BLaER1 treated with 17β-estradiol and CSF1 and Interleukin-3, amounts not matched to agents 10 nM and 100 nM (cell line): ENCODE results near the gene SH3PXD2B.
"Not testable (repeated sequence)": the region's sequence is repeated elsewhere in the genome, so short reads cannot be mapped to it uniquely, and the experiment has no call there.

ENCODE experiments used
- H3K27ac ChIP-seq, 11 experiments: shearing (Covaris generic); formaldehyde crosslinking; 2 replicates each; pipeline ENCODE4 v1.8.1; 2022
- H3K27me3 ChIP-seq, 11 experiments: shearing (Covaris generic); formaldehyde crosslinking; 2 replicates each; pipeline ENCODE4 v1.8.1; 2022
- H3K36me3 ChIP-seq, 11 experiments: shearing (Covaris generic); formaldehyde crosslinking; 2 replicates each; pipeline ENCODE4 v1.8.1; 2022
- H3K4me1 ChIP-seq, 10 experiments: shearing (Covaris generic); formaldehyde crosslinking; 2 replicates each; pipeline ENCODE4 v1.8.1; 2022
- H3K4me2 ChIP-seq, 11 experiments: shearing (Covaris generic); formaldehyde crosslinking; 2 replicates each; pipeline ENCODE4 v1.8.1; 2022
- H3K4me3 ChIP-seq, 10 experiments: shearing (Covaris generic); formaldehyde crosslinking; 2 replicates each; pipeline ENCODE4 v1.8.1; 2022
- H3K9ac ChIP-seq, 11 experiments: shearing (Covaris generic); formaldehyde crosslinking; 2 replicates each; pipeline ENCODE4 v1.8.1; 2022
- H3K9me3 ChIP-seq, 11 experiments: shearing (Covaris generic); formaldehyde crosslinking; replicated peaks in 1 of 11; 2 replicates each; pipeline ENCODE4 v1.8.1; 2022
- H4K20me1 ChIP-seq, 11 experiments: shearing (Covaris generic); formaldehyde crosslinking; 2 replicates each; pipeline ENCODE4 v1.8.1; 2022
- Cebpa-rat ChIP-seq, 11 experiments: shearing (Covaris generic); IDR thresholded peaks; 2 replicates each; pipeline ENCODE4 v1.8.1; 2022

Gene SH3PXD2B

GRCh38 chr5:172479784-172480115, 25.4 kb upstream of the SH3PXD2B start:
- Histone ChIP-seq H3K4me2 (peak overlapping the region in 7 of 11 experiments; percentile 13 to 71 (median 53); a peak in 13 of 22 replicates), H3K36me3 (no peaks in the 10 kb centered on the region), H3K9ac (peak overlapping the region in 4 of 11 experiments; percentile 15 to 48 (median 39); a peak in 7 of 22 replicates), H3K4me1 (peaks cover 0 to 31% (median 12%) of the 10 kb centered on the region in 10 experiments; a peak in 15 of 20 replicates), H3K27me3 (no peaks in the 10 kb centered on the region), H3K9me3 (peaks cover 0 to 8% (median 0%) of the 10 kb centered on the region in 11 experiments; a peak in 4 of 22 replicates), H4K20me1 (no peaks in the 10 kb centered on the region), H3K27ac (peak overlapping the region in 2 of 11 experiments; percentile 40 to 41; a peak in 3 of 22 replicates), H3K4me3 (no peak overlapping the region)
- TF ChIP-seq Cebpa-rat (IDR thresholded peaks at IDR 0.05), result no peak

GRCh38 chr5:172479034-172479783, 24.9 kb upstream of the SH3PXD2B start:
- H3K4me3 ChIP-seq, result no peak overlapping the region
- peaks cover 0 to 8% (median 0%) of the 10 kb centered on the region in 11 experiments; a peak in 4 of 22 replicates for H3K9me3 ChIP-seq
- peaks cover 0 to 31% (median 12%) of the 10 kb centered on the region in 10 experiments; a peak in 15 of 20 replicates for H3K4me1 ChIP-seq
- H3K9ac ChIP-seq, result peak overlapping the region in 4 of 11 experiments; percentile 15 to 48 (median 39); a peak in 7 of 22 replicates
- no peaks in the 10 kb centered on the region for H3K27me3 ChIP-seq
- no peak for TF ChIP-seq Cebpa-rat (IDR thresholded peaks at IDR 0.05)
- no peaks in the 10 kb centered on the region for H3K36me3 ChIP-seq
- no peaks in the 10 kb centered on the region for H4K20me1 ChIP-seq
- peak overlapping the region in 8 of 11 experiments; percentile 13 to 71 (median 43); a peak in 14 of 22 replicates for H3K4me2 ChIP-seq
- peak overlapping the region in 2 of 11 experiments; percentile 40 to 41; a peak in 2 of 22 replicates for H3K27ac ChIP-seq

GRCh38 chr5:172478695-172479033, 24.3 kb upstream of the SH3PXD2B start:
- not testable (repeated sequence) for H3K36me3 ChIP-seq, H4K20me1 ChIP-seq, H3K27me3 ChIP-seq, H3K27ac ChIP-seq, H3K9me3 ChIP-seq, H3K9ac ChIP-seq, H3K4me3 ChIP-seq, H3K4me2 ChIP-seq
- H3K4me1 ChIP-seq, result peaks cover 0 to 31% (median 12%) of the 10 kb centered on the region in 10 experiments; a peak in 15 of 20 replicates

- Histone ChIP-seq H3K4me3 (no peak overlapping the region), H3K4me2 (no peak overlapping the region), H3K4me1 (peaks cover 0 to 31% (median 12%) of the 10 kb centered on the region in 10 experiments; a peak in 15 of 20 replicates), H3K9ac (no peak overlapping the region), H3K27me3 (no peaks in the 10 kb centered on the region), H3K9me3 (peaks cover 0 to under 1% (median 0%) of the 10 kb centered on the region in 11 experiments; a peak in 3 of 22 replicates), H3K27ac (no peak overlapping the region), H4K20me1 (no peaks in the 10 kb centered on the region), H3K36me3 (no peaks in the 10 kb centered on the region)
- TF ChIP-seq Cebpa-rat (IDR thresholded peaks at IDR 0.05), result no peak
Measured at GRCh38 chr5:172478256-172478655, 23.9 kb upstream of the SH3PXD2B start.

GRCh38 chr5:172477466-172477865, 23.1 kb upstream of the SH3PXD2B start:
- H3K4me1 ChIP-seq, result peaks cover 0 to 29% (median 12%) of the 10 kb centered on the region in 10 experiments; a peak in 15 of 20 replicates
- no peak for TF ChIP-seq Cebpa-rat (IDR thresholded peaks at IDR 0.05)
- no peaks in the 10 kb centered on the region for H3K9me3 ChIP-seq
- no peak overlapping the region for H3K9ac ChIP-seq
- no peak overlapping the region for H3K4me2 ChIP-seq
- H3K36me3 ChIP-seq, result no peaks in the 10 kb centered on the region
- no peaks in the 10 kb centered on the region for H4K20me1 ChIP-seq
- H3K27me3 ChIP-seq, result no peaks in the 10 kb centered on the region
- no peak overlapping the region for H3K27ac ChIP-seq
- no peak overlapping the region for H3K4me3 ChIP-seq

- H3K27me3 ChIP-seq, result no peaks in the 10 kb centered on the region
- H3K9me3 ChIP-seq, result 0 out of 22 replicates have a peak, but pooled peaks cover 0 to 2% (median 0%) of the 10 kb centered on the region in 11 experiments
- H3K4me1 ChIP-seq, result peaks cover 0 to 12% (median 3%) of the 10 kb centered on the region in 10 experiments; a peak in 15 of 20 replicates
- no peaks in the 10 kb centered on the region for H3K36me3 ChIP-seq
- H3K4me2 ChIP-seq, result no peak overlapping the region; a peak in 1 of 22 replicates
- no peak for TF ChIP-seq Cebpa-rat (IDR thresholded peaks at IDR 0.05)
- H4K20me1 ChIP-seq, result no peaks in the 10 kb centered on the region
- no peak overlapping the region for H3K9ac ChIP-seq
- no peak overlapping the region for H3K27ac ChIP-seq
- no peak overlapping the region for H3K4me3 ChIP-seq
Measured at GRCh38 chr5:172474293-172474692, 20.0 kb upstream of the SH3PXD2B start.

- no peak overlapping the region for H3K4me2 ChIP-seq
- H4K20me1 ChIP-seq, result no peaks in the 10 kb centered on the region
- H3K4me3 ChIP-seq, result no peak overlapping the region
- H3K9me3 ChIP-seq, result 0 out of 22 replicates have a peak, but pooled peaks cover 0 to 6% (median 0%) of the 10 kb centered on the region in 11 experiments
- H3K36me3 ChIP-seq, result no peaks in the 10 kb centered on the region
- no peak for TF ChIP-seq Cebpa-rat (IDR thresholded peaks at IDR 0.05)
- H3K9ac ChIP-seq, result no peak overlapping the region
- H3K27ac ChIP-seq, result no peak overlapping the region
- peaks cover 0 to 9% (median 0%) of the 10 kb centered on the region in 10 experiments; a peak in 1 of 20 replicates for H3K4me1 ChIP-seq
- H3K27me3 ChIP-seq, result no peaks in the 10 kb centered on the region
Measured at GRCh38 chr5:172473427-172473826, 19.1 kb upstream of the SH3PXD2B start.

GRCh38 chr5:172469697-172470096, 15.4 kb upstream of the SH3PXD2B start:
- Histone ChIP-seq H3K4me3 (no peak overlapping the region), H3K36me3 (no peaks in the 10 kb centered on the region), H3K4me2 (no peak overlapping the region), H3K4me1 (0 out of 20 replicates have a peak, but pooled peaks cover 0 to 5% (median 0%) of the 10 kb centered on the region in 10 experiments), H3K27ac (no peak overlapping the region), H3K9ac (no peak overlapping the region), H3K9me3 (peaks cover 0 to 9% (median 4%) of the 10 kb centered on the region in 11 experiments; a peak in 15 of 22 replicates), H3K27me3 (no peaks in the 10 kb centered on the region), H4K20me1 (no peaks in the 10 kb centered on the region)
- TF ChIP-seq Cebpa-rat (IDR thresholded peaks at IDR 0.05), result no peak

GRCh38 chr5:172466062-172466461, 11.7 kb upstream of the SH3PXD2B start:
- no peak for TF ChIP-seq Cebpa-rat (IDR thresholded peaks at IDR 0.05)
- Histone ChIP-seq H3K9me3 (peaks cover 17 to 27% (median 24%) of the 10 kb centered on the region in 11 experiments), H3K4me1 (peaks cover 7 to 11% (median 10%) of the 10 kb centered on the region in 10 experiments), H3K4me3 (no peak overlapping the region), H3K36me3 (no peaks in the 10 kb centered on the region), H3K4me2 (no peak overlapping the region), H3K27ac (no peak overlapping the region), H3K9ac (no peak overlapping the region), H3K27me3 (no peaks in the 10 kb centered on the region), H4K20me1 (no peaks in the 10 kb centered on the region)
